Naive thymus-derived CD4-positive, alpha-beta T cell (primary cell): ENCODE results near the gene PLRG1. TPM values are rescaled to one million over a fixed set of nuclear protein-coding genes. Genes with fewer than 3 reads are reported as not detected.

Source experiments
- ATAC-seq: fragments of 150-1000 bp; cut with Tn5 transposase; 2 replicates; pipeline ENCODE4 v1.10.0; 2021; ENCODE audit warnings: mild to moderate bottlenecking, moderate library complexity
- CTCF ChIA-PET: fragments of 350-600 bp; sonication (Branson Sonifier 250); formaldehyde crosslinking; loops from one replicate; lab custom pipeline; 2021; ENCODE audit warnings: antibody characterized with exemption; lab: Charles Lee
- POLR2A ChIA-PET: fragments of 350-600 bp; sonication (Branson Sonifier 250); formaldehyde crosslinking; loops from one replicate; lab custom pipeline; 2021; ENCODE audit warnings: antibody characterized with exemption, inconsistent platforms; lab: Charles Lee
- DNase-seq, 9 donors: peaks; one replicate each; pipeline versions ENCODE4 v3.0.0 to v3.0.0-alpha.2; 2020 to 2022; ENCODE audit warnings: mixed read lengths in 1 of 9
- H3K27ac ChIP-seq: one replicate; pipeline ENCODE4 v1.7.0; 2013; ENCODE audit warnings: mild to moderate bottlenecking, low read depth, low read length, moderate library complexity
- H3K27me3 ChIP-seq, 2 donors: one replicate each; pipeline ENCODE4 v1.7.0; 2013; ENCODE audit warnings: low read length in 2 of 2, mild to moderate bottlenecking in 2 of 2, moderate library complexity in 2 of 2; ENCODE audit not compliant: control insufficient read depth in 2 of 2, insufficient read depth in 2 of 2
- H3K36me3 ChIP-seq, 3 experiments: 1 replicate in 2 of 3; 2 replicates in 1 of 3; pipeline ENCODE4 v1.7.0; 2013; ENCODE audit warnings: low read length in 3 of 3, mild to moderate bottlenecking in 3 of 3, moderate library complexity in 1 of 3; ENCODE audit not compliant: insufficient read depth in 3 of 3, control insufficient read depth in 2 of 3
- H3K4me1 ChIP-seq, 2 donors: one replicate each; pipeline ENCODE4 v1.7.0; 2013; ENCODE audit warnings: low read length in 2 of 2, mild to moderate bottlenecking in 2 of 2, moderate library complexity in 1 of 2; ENCODE audit not compliant: control insufficient read depth in 2 of 2, insufficient read depth in 2 of 2
- H3K4me3 ChIP-seq: 2 replicates; pipeline ENCODE4 v1.7.0; 2013; ENCODE audit warnings: mild to moderate bottlenecking, low read length
- H3K9me3 ChIP-seq, 3 experiments: 1 replicate in 2 of 3; 2 replicates in 1 of 3; pipeline ENCODE4 v1.7.0; 2013; ENCODE audit warnings: low read length in 3 of 3; ENCODE audit not compliant: control insufficient read depth in 2 of 3
- H3K27ac Mint-ChIP-seq, 9 donors: one replicate each; pipeline ENCODE4 v1.8.0; 2020 to 2022; ENCODE audit warnings: mixed read lengths in 9 of 9, mild to moderate bottlenecking in 8 of 9, moderate library complexity in 5 of 9, inconsistent platforms in 2 of 9
- H3K27me3 Mint-ChIP-seq, 5 donors: one replicate each; pipeline ENCODE4 v1.8.0; 2021 to 2022; ENCODE audit warnings: mixed read lengths in 5 of 5, mild to moderate bottlenecking in 1 of 5
- H3K36me3 Mint-ChIP-seq, 5 donors: one replicate each; pipeline ENCODE4 v1.8.0; 2020 to 2022; ENCODE audit warnings: mixed read lengths in 5 of 5, mild to moderate bottlenecking in 3 of 5, inconsistent platforms in 1 of 5
- H3K4me1 Mint-ChIP-seq, 7 donors: one replicate each; pipeline ENCODE4 v1.8.0; 2020 to 2022; ENCODE audit warnings: mixed read lengths in 7 of 7, mild to moderate bottlenecking in 3 of 7, inconsistent platforms in 1 of 7
- H3K4me3 Mint-ChIP-seq, 10 donors: one replicate each; pipeline ENCODE4 v1.8.0; 2020 to 2022; ENCODE audit warnings: mild to moderate bottlenecking in 10 of 10, mixed read lengths in 10 of 10, moderate library complexity in 6 of 10, inconsistent platforms in 2 of 10
- H3K9me3 Mint-ChIP-seq, 11 donors: one replicate each; pipeline ENCODE4 v1.8.0; 2020 to 2022; ENCODE audit warnings: mixed read lengths in 11 of 11, mild to moderate bottlenecking in 4 of 11, inconsistent platforms in 1 of 11, moderate library complexity in 1 of 11
- intact Hi-C, 2 donors: fragments of 100-400 bp; cut with micrococcal nuclease; formaldehyde crosslinking; loops; one replicate each; pipeline ENCODE4 v1.15.1; 2023
- polyA plus RNA-seq, 2 donors: library from polyadenylated mRNA; unstranded; fragments of 300-500 nt; fragmentation: Illumina TruSeq; gene quantifications; one replicate each; pipeline ENCODE4 v1.2.3, GENCODE V29; 2021
- total RNA-seq, 6 experiments: library from RNA in 5 of 6; stranded (reverse) in 5 of 6; gene quantifications; 1 replicate in 5 of 6; 2 replicates in 1 of 6; pipeline ENCODE4 v1.2.3 and lab custom pipeline; 2021 to 2026

Gene PLRG1
- total and polyA plus RNA-seq, 7 experiments from 2014 or later: 43.6 to 99.4 (median 87.7) TPM

GRCh38 chr4:154485127-154485773 lies 65.0 kb downstream of the PLRG1 start:
- intact Hi-C loops: no loop called here
- H3K27ac ChIP-seq: no peak overlapping the region
- no peaks in the 10 kb centered on the region for H3K27me3 ChIP-seq
- H3K4me3 ChIP-seq: no peak overlapping the region
- no peak overlapping the region for H3K4me3 Mint-ChIP-seq
- H3K36me3 ChIP-seq: no peaks in the 10 kb centered on the region
- peaks cover 0 to 3% (median 0%) of the 10 kb centered on the region in 5 donors for H3K36me3 Mint-ChIP-seq
- H3K27ac Mint-ChIP-seq: no peak overlapping the region
- DNase-seq: no peak
- ATAC-seq: no peak
- H3K9me3 ChIP-seq: no peaks in the 10 kb centered on the region
- H3K9me3 Mint-ChIP-seq: peaks cover 0 to 1% (median 0%) of the 10 kb centered on the region in 11 donors
- H3K27me3 Mint-ChIP-seq: peaks cover 0 to 30% (median 20%) of the 10 kb centered on the region in 5 donors
- ChIA-PET POLR2A (no interaction called here), CTCF (no interaction called here)
- H3K4me1 ChIP-seq: no peaks in the 10 kb centered on the region
- H3K4me1 Mint-ChIP-seq: peaks cover 0 to 6% (median under 1%) of the 10 kb centered on the region in 7 donors

Other genes with a start within 250 kb of the PLRG1 start
- under 1 TPM in 2 of 5 experiments, not detected in 3; 0.05 to 0.08 TPM for gene DCHS2, start 58.6 kb downstream of the PLRG1 start, total RNA-seq
- gene DCHS2, start 58.6 kb downstream of the PLRG1 start, polyA plus RNA-seq: not detected
- gene FGB, start 12.6 kb upstream of the PLRG1 start, total RNA-seq: not detected
- not detected for gene FGB, start 12.6 kb upstream of the PLRG1 start, polyA plus RNA-seq
- not detected for gene FGA, start 40.3 kb upstream of the PLRG1 start, total RNA-seq
- gene FGA, start 40.3 kb upstream of the PLRG1 start, polyA plus RNA-seq: not detected
- gene FGG, start 62.3 kb upstream of the PLRG1 start, total RNA-seq: not detected
- not detected for gene FGG, start 62.3 kb upstream of the PLRG1 start, polyA plus RNA-seq
- gene LRAT, start 193.6 kb upstream of the PLRG1 start, total RNA-seq: not detected
- gene LRAT, start 193.6 kb upstream of the PLRG1 start, polyA plus RNA-seq: not detected
- gene RBM46, start 230.9 kb upstream of the PLRG1 start, total RNA-seq: not detected
- not detected for gene RBM46, start 230.9 kb upstream of the PLRG1 start, polyA plus RNA-seq